Liver (tissue), 9 donors: Measurements from ENCODE around the gene CELA1. TPM values are rescaled to one million over a fixed set of nuclear protein-coding genes. Genes with fewer than 3 reads are reported as not detected.

Experiments
- DNase-seq: peaks from one replicate; pipeline ENCODE4 v3.0.0-alpha.2; 2017; ENCODE audit warnings: low spot score
- H3K27ac ChIP-seq, 2 donors: one replicate each; pipeline ENCODE4 v1.7.0; 2013; ENCODE audit warnings: inconsistent platforms in 2 of 2, low read length in 2 of 2, control low read depth in 1 of 2, low read depth in 1 of 2, mild to moderate bottlenecking in 1 of 2
- H3K27me3 ChIP-seq, 4 donors: one replicate each; pipeline versions ENCODE4 v1.6.1 to v1.7.0; 2013; ENCODE audit warnings: low read length in 3 of 4, inconsistent platforms in 1 of 4, mild to moderate bottlenecking in 1 of 4, moderate library complexity in 1 of 4; ENCODE audit not compliant: control insufficient read depth in 4 of 4, insufficient read depth in 4 of 4
- H3K36me3 ChIP-seq, 4 donors: one replicate each; pipeline versions ENCODE4 v1.6.1 to v1.7.0; 2013; ENCODE audit warnings: low read length in 3 of 4, mild to moderate bottlenecking in 3 of 4, low read depth in 1 of 4, moderate library complexity in 1 of 4; ENCODE audit not compliant: control insufficient read depth in 4 of 4, insufficient read depth in 3 of 4
- H3K4me1 ChIP-seq, 4 donors: one replicate each; pipeline versions ENCODE4 v1.6.1 to v1.7.0; 2013; ENCODE audit warnings: low read length in 3 of 4, mild to moderate bottlenecking in 3 of 4, moderate library complexity in 1 of 4; ENCODE audit not compliant: control insufficient read depth in 4 of 4, insufficient read depth in 4 of 4
- H3K4me3 ChIP-seq, 3 donors: one replicate each; pipeline versions ENCODE4 v1.6.1 to v1.7.0; 2013; ENCODE audit warnings: low read length in 3 of 3, control low read depth in 1 of 3, low read depth in 1 of 3, mild to moderate bottlenecking in 1 of 3
- H3K9ac ChIP-seq, 2 donors: one replicate each; pipeline ENCODE4 v1.7.0; 2013; ENCODE audit warnings: low read length in 2 of 2, mild to moderate bottlenecking in 2 of 2, moderate library complexity in 2 of 2, control low read depth in 1 of 2, low read depth in 1 of 2
- H3K9me3 ChIP-seq, 4 donors: one replicate each; pipeline versions ENCODE4 v1.6.1 to v1.7.0; 2013; ENCODE audit warnings: low read length in 3 of 4; ENCODE audit not compliant: control insufficient read depth in 4 of 4
- ATF3 ChIP-seq: IDR thresholded peaks from 2 replicates; pipeline ENCODE4 v1.6.1; 2016; ENCODE audit warnings: antibody characterized with exemption
- CTCF ChIP-seq: fragments of 150-350 bp; IDR thresholded peaks from 2 replicates; pipeline ENCODE4 v1.5.1; 2017; ENCODE audit warnings: improper control_type of control experiment, low read depth, low read length; ENCODE audit not compliant: missing input control
- EGR1 ChIP-seq, 2 donors: IDR thresholded peaks; 2 replicates each; pipeline ENCODE4 v1.6.1; 2016 to 2018; ENCODE audit warnings: antibody characterized with exemption in 2 of 2, low read depth in 2 of 2
- FOXA1 ChIP-seq: IDR thresholded peaks from 2 replicates; pipeline ENCODE4 v1.6.1; 2016; ENCODE audit warnings: antibody characterized with exemption
- FOXA2 ChIP-seq: IDR thresholded peaks from 2 replicates; pipeline ENCODE4 v1.6.1; 2016; ENCODE audit warnings: antibody characterized with exemption
- GABPA ChIP-seq, 2 donors: IDR thresholded peaks in 1 of 2; conservative IDR thresholded peaks in 1 of 2; 2 replicates each; pipeline ENCODE4 v1.6.1; 2016; ENCODE audit warnings: antibody characterized with exemption in 2 of 2, mild to moderate bottlenecking in 1 of 2, moderate library complexity in 1 of 2
- HNF4A ChIP-seq, 2 donors: conservative IDR thresholded peaks; 2 replicates each; pipeline ENCODE4 v1.6.1; 2016; ENCODE audit warnings: antibody characterized with exemption in 2 of 2, mild to moderate bottlenecking in 2 of 2
- HNF4G ChIP-seq: IDR thresholded peaks from 2 replicates; pipeline ENCODE4 v1.6.1; 2016; ENCODE audit warnings: antibody characterized with exemption
- JUND ChIP-seq, 2 donors: IDR thresholded peaks; 2 replicates each; pipeline ENCODE4 v1.6.1; 2016; ENCODE audit warnings: antibody characterized with exemption in 2 of 2
- MAX ChIP-seq: IDR thresholded peaks from 2 replicates; pipeline ENCODE4 v1.6.1; 2016; ENCODE audit warnings: antibody characterized with exemption
- NR2F2 ChIP-seq: IDR thresholded peaks from 2 replicates; pipeline ENCODE4 v1.6.1; 2016; ENCODE audit warnings: antibody characterized with exemption
- RAD21 ChIP-seq, 2 donors: IDR thresholded peaks; 2 replicates each; pipeline ENCODE4 v1.6.1; 2016; ENCODE audit warnings: antibody characterized with exemption in 2 of 2, mild to moderate bottlenecking in 2 of 2
- RXRA ChIP-seq, 2 donors: IDR thresholded peaks; 2 replicates each; pipeline ENCODE4 v1.6.1; 2017 to 2018; ENCODE audit warnings: antibody characterized with exemption in 2 of 2, mild to moderate bottlenecking in 1 of 2
- SP1 ChIP-seq: IDR thresholded peaks from 2 replicates; pipeline ENCODE4 v1.6.1; 2018; ENCODE audit warnings: antibody characterized with exemption, mild to moderate bottlenecking
- TAF1 ChIP-seq: conservative IDR thresholded peaks from 2 replicates; pipeline ENCODE4 v1.6.1; 2016; ENCODE audit warnings: antibody characterized with exemption, mild to moderate bottlenecking
- YY1 ChIP-seq: IDR thresholded peaks from 2 replicates; pipeline ENCODE4 v1.6.1; 2016; ENCODE audit warnings: antibody characterized with exemption, mild to moderate bottlenecking
- WGBS: extraction: QIAGEN DNeasy Blood & Tissue Kit; methylation state at CpG from one replicate; pipeline ENCODE4 v1.1.7; 2013; 5-methylcytosine and 5-hydroxymethylcytosine counted together
- polyA plus RNA-seq, 2 donors: library from polyadenylated mRNA; stranded (reverse) in 1 of 2; unstranded in 1 of 2; fragments of 200-250 nt in 1 of 2; fragments of >200 nt in 1 of 2; fragmentation: Nextera tagmentation in 1 of 2; extraction: Ambion mirVana in 1 of 2; gene quantifications; one replicate each; pipeline versions ENCODE4 v1.2.1 to v1.2.3, GENCODE V29; 2013 to 2015
- total RNA-seq, 2 donors: library from RNA; depleted of rRNA; stranded (reverse); fragments of >200 nt; gene quantifications; one replicate each; pipeline ENCODE4 v1.2.3, GENCODE V29; 2014
- TF ChIP-seq, protein P1 (sequence below): IDR thresholded peaks from 2 replicates; pipeline ENCODE4 v1.6.1; 2016; ENCODE audit warnings: antibody characterized with exemption, mild to moderate bottlenecking
- TF ChIP-seq, protein P2 (sequence below): IDR thresholded peaks from 2 replicates; pipeline ENCODE4 v1.6.1; 2016; ENCODE audit warnings: antibody characterized with exemption
- donor health status: healthy.
- donor health status: healthy.
- donor health status: healthy.
- donor health status: healthy.
- donor health status: healthy.

The CELA1 gene
- total and polyA plus RNA-seq, 4 donors = not detected

- no peak overlapping the region for H3K4me3 ChIP-seq
- no peaks in the 10 kb centered on the region for H3K27me3 ChIP-seq
- H3K9ac ChIP-seq = no peak overlapping the region
- no peaks in the 10 kb centered on the region for H3K9me3 ChIP-seq
- no peak for DNase-seq
- WGBS = 86% methylated on average over 2 of the region's 2 CpGs
- H3K4me1 ChIP-seq = peaks cover 0 to 11% (median 4%) of the 10 kb centered on the region in 4 donors
- no peaks in the 10 kb centered on the region for H3K36me3 ChIP-seq
- TF ChIP-seq HNF4G (no peak), MAX (no peak), YY1 (no peak), ATF3 (no peak), NR2F2 (no peak), TAF1 (no peak), RAD21 (IDR thresholded peaks at IDR 0.05) (no peak), FOXA1 (no peak), CTCF (no peak), JUND (IDR thresholded peaks at IDR 0.05) (no peak), RXRA (IDR thresholded peaks at IDR 0.05) (no peak), HNF4A (conservative IDR thresholded peaks at IDR 0.05) (no peak), EGR1 (IDR thresholded peaks at IDR 0.05; ENCODE audit: low read depth in 2 of 2) (no peak), FOXA2 (no peak), GABPA (IDR thresholded peaks at IDR 0.05 in 1 of 2, conservative IDR thresholded peaks at IDR 0.05 in 1 of 2) (no peak), SP1 (no peak)
- TF ChIP-seq, protein P1, sequence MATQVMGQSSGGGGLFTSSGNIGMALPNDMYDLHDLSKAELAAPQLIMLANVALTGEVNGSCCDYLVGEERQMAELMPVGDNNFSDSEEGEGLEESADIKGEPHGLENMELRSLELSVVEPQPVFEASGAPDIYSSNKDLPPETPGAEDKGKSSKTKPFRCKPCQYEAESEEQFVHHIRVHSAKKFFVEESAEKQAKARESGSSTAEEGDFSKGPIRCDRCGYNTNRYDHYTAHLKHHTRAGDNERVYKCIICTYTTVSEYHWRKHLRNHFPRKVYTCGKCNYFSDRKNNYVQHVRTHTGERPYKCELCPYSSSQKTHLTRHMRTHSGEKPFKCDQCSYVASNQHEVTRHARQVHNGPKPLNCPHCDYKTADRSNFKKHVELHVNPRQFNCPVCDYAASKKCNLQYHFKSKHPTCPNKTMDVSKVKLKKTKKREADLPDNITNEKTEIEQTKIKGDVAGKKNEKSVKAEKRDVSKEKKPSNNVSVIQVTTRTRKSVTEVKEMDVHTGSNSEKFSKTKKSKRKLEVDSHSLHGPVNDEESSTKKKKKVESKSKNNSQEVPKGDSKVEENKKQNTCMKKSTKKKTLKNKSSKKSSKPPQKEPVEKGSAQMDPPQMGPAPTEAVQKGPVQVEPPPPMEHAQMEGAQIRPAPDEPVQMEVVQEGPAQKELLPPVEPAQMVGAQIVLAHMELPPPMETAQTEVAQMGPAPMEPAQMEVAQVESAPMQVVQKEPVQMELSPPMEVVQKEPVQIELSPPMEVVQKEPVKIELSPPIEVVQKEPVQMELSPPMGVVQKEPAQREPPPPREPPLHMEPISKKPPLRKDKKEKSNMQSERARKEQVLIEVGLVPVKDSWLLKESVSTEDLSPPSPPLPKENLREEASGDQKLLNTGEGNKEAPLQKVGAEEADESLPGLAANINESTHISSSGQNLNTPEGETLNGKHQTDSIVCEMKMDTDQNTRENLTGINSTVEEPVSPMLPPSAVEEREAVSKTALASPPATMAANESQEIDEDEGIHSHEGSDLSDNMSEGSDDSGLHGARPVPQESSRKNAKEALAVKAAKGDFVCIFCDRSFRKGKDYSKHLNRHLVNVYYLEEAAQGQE = no peak
- TF ChIP-seq, protein P2, sequence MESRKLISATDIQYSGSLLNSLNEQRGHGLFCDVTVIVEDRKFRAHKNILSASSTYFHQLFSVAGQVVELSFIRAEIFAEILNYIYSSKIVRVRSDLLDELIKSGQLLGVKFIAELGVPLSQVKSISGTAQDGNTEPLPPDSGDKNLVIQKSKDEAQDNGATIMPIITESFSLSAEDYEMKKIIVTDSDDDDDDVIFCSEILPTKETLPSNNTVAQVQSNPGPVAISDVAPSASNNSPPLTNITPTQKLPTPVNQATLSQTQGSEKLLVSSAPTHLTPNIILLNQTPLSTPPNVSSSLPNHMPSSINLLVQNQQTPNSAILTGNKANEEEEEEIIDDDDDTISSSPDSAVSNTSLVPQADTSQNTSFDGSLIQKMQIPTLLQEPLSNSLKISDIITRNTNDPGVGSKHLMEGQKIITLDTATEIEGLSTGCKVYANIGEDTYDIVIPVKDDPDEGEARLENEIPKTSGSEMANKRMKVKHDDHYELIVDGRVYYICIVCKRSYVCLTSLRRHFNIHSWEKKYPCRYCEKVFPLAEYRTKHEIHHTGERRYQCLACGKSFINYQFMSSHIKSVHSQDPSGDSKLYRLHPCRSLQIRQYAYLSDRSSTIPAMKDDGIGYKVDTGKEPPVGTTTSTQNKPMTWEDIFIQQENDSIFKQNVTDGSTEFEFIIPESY = no peak
- no peak overlapping the region for H3K27ac ChIP-seq
Observed at GRCh38 chr12:51374361-51374760, 27.9 kb upstream of the CELA1 start.
